ENCODE results near the gene VAPA. TPM values are rescaled to one million over a fixed set of nuclear protein-coding genes. Genes with fewer than 3 reads are reported as not detected.
A peak's percentile ranks its signal among the peaks of the same experiment; 100 is the strongest.

The VAPA gene
- total and polyA plus RNA-seq, 3 experiments from 2014 or later: 167 to 228 (median 193) TPM

GRCh38 chr18:9878783-9879242 is 35.0 kb upstream of the VAPA start:
- POLR2A ChIA-PET: no interaction called here
- peaks cover 8% of the 10 kb centered on the region for H3K27me3 ChIP-seq (ENCODE audit: insufficient read depth, low read length, poor library complexity, severe bottlenecking)
- H3K4me1 ChIP-seq (ENCODE audit: insufficient read depth, low read length): no peaks in the 10 kb centered on the region
- CTCF ChIA-PET: no interaction called here
- no peaks in the 10 kb centered on the region for H3K36me3 ChIP-seq (ENCODE audit: insufficient read depth, low read length)
- Mint-ChIP-seq H3K4me1 (peaks cover 3 to 6% (median 3%) of the 10 kb centered on the region in 3 donors), H3K27me3 (peaks cover 4 to 7% of the 10 kb centered on the region in 2 donors), H3K27ac (no peak overlapping the region), H3K4me3 (no peak overlapping the region), H3K9me3 (no peaks in the 10 kb centered on the region), H3K36me3 (no peaks in the 10 kb centered on the region)
- H3K9me3 ChIP-seq (ENCODE audit: low read length): no peaks in the 10 kb centered on the region
- DNase-seq: no peak
- no peak overlapping the region for H3K4me3 ChIP-seq (ENCODE audit: low read length)
- H3K27ac ChIP-seq (ENCODE audit: low read depth, low read length): peak overlapping the region; percentile 38

GRCh38 chr18:9884090-9884489 is 29.7 kb upstream of the VAPA start:
- H3K27ac ChIP-seq (ENCODE audit: low read depth, low read length): peak overlapping the region; percentile 75
- H3K4me3 ChIP-seq (ENCODE audit: low read length): no peak overlapping the region
- H3K4me1 Mint-ChIP-seq: no peaks in the 10 kb centered on the region
- peaks cover 0 to 2% (median 0%) of the 10 kb centered on the region in 5 donors for H3K9me3 Mint-ChIP-seq
- ChIA-PET POLR2A (interaction anchor here (0.7 kb wide), 1 partner anchor 11 kb away, joined by 3 read pairs; no protein-coding TSS in a partner anchor), CTCF (no interaction called here)
- no peak for DNase-seq
- H3K36me3 ChIP-seq (ENCODE audit: insufficient read depth, low read length): no peaks in the 10 kb centered on the region
- no peak overlapping the region for H3K4me3 Mint-ChIP-seq
- peak overlapping the region in 1 of 8 donors; percentile 5 for H3K27ac Mint-ChIP-seq
- H3K4me1 ChIP-seq (ENCODE audit: insufficient read depth, low read length): no peaks in the 10 kb centered on the region
- no peaks in the 10 kb centered on the region for H3K27me3 Mint-ChIP-seq
- H3K9me3 ChIP-seq (ENCODE audit: low read length): no peaks in the 10 kb centered on the region
- no peaks in the 10 kb centered on the region for H3K36me3 Mint-ChIP-seq
- H3K27me3 ChIP-seq (ENCODE audit: insufficient read depth, low read length, poor library complexity, severe bottlenecking): no peaks in the 10 kb centered on the region

DNA sequence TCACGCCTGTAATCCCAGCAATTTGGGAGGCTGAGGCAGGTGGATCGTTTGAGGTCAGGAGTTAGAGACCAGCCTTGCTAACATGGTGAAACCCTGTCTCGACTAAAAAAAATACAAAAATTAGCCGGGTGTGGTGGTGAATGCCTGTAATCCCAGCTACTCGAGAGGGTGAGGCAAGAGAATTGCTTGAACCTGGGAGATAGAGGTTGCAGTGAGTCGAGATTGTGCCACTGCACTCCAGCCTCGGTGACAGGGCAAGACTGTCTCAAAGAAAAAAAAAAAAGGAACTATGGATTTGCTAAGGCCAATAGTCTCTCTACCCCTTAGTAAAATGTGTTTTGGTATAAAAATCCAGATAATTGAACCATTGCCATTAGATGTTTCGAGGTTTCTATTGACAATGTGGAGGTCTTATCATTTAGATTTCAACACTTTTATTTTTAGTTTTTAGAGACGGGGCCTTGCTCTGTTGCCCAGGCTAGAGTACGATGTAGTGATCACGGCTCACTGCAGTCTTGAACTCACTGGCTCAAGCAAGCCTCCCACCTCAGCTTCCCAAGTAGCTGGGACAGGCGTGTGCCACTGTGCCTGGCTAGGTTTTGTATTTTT is 29.2 kb upstream of the VAPA start:
- POLR2A ChIA-PET: interaction anchor here (0.7 kb wide), 1 partner anchor 12 kb away, joined by 3 read pairs; no protein-coding TSS in a partner anchor
- H3K36me3 ChIP-seq (ENCODE audit: insufficient read depth, low read length): no peaks in the 10 kb centered on the region

DNA sequence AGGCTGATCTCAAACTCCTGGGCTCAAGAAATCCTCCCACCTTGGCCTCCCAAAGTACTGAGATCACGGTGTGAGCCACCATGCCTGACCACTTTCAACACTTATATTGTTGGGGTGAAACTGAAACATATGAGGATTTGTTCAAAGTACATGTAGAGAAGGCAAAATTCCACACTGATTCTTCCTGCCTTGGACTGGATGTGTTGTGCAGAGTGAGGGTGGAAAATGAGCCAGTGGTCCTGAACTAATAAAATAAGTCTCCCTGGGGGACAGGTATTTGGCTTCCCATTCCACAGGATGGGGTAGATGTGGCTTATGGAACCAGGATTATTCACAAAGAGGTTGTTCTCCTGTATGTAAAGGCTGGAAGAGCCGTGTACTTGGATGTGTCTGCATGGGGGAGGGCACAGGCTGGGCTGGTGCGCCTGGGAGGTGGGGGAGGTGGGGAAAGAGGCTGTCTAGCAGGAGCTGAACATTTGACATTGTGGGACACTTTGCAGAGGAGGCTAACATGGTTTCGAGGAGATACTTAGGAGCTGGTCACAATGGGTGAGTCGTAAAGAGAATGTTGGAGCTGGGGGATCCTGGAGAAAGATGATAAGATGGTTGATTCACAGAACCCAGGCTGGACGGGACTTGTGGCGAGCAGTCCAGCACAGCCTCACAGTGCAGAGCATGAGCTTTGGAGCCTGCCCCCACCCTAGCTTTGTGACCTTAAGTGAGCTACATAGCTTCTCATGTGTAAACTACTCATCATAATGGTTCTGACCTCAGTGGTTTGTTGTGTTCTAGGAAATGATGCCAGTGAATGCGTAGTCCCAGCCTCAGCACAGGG is 28.4 kb upstream of the VAPA start, which contains the start of gene TXNDC2:
Gene TXNDC2, plus strand, starts transcription at position 804 of the 835 bp plus-strand sequence. CDS start 708 bp downstream, outside the sequence.
- ChIA-PET POLR2A (no interaction called here), CTCF (no interaction called here)

More for the DNA sequence above, 29.2 kb upstream of the VAPA start:
- H3K27me3 ChIP-seq (ENCODE audit: insufficient read depth, low read length, poor library complexity, severe bottlenecking): no peaks in the 10 kb centered on the region
- peak overlapping the region; percentile 75 for H3K27ac ChIP-seq (ENCODE audit: low read depth, low read length)
- no peak overlapping the region for H3K4me3 ChIP-seq (ENCODE audit: low read length)
- Mint-ChIP-seq H3K9me3 (peaks cover 0 to 2% (median 0%) of the 10 kb centered on the region in 5 donors), H3K27ac (no peak overlapping the region), H3K27me3 (no peaks in the 10 kb centered on the region), H3K4me1 (no peaks in the 10 kb centered on the region), H3K4me3 (no peak overlapping the region), H3K36me3 (no peaks in the 10 kb centered on the region)
- no peaks in the 10 kb centered on the region for H3K4me1 ChIP-seq (ENCODE audit: insufficient read depth, low read length)
- no peaks in the 10 kb centered on the region for H3K9me3 ChIP-seq (ENCODE audit: low read length)
- no peak for DNase-seq
- CTCF ChIA-PET: no interaction called here

GRCh38 chr18:9886005-9886348 is 27.8 kb upstream of the VAPA start:
- Mint-ChIP-seq H3K36me3 (no peaks in the 10 kb centered on the region), H3K27ac (no peak overlapping the region), H3K4me3 (no peak overlapping the region), H3K27me3 (no peaks in the 10 kb centered on the region), H3K4me1 (no peaks in the 10 kb centered on the region), H3K9me3 (peaks cover 0 to 2% (median 0%) of the 10 kb centered on the region in 5 donors)
- no peaks in the 10 kb centered on the region for H3K27me3 ChIP-seq (ENCODE audit: insufficient read depth, low read length, poor library complexity, severe bottlenecking)
- no peaks in the 10 kb centered on the region for H3K4me1 ChIP-seq (ENCODE audit: insufficient read depth, low read length)
- POLR2A ChIA-PET: no interaction called here
- DNase-seq: no peak
- H3K36me3 ChIP-seq (ENCODE audit: insufficient read depth, low read length): no peaks in the 10 kb centered on the region
- H3K27ac ChIP-seq (ENCODE audit: low read depth, low read length): peak overlapping the region; percentile 75
- H3K4me3 ChIP-seq (ENCODE audit: low read length): no peak overlapping the region
- no peaks in the 10 kb centered on the region for H3K9me3 ChIP-seq (ENCODE audit: low read length)
- CTCF ChIA-PET: no interaction called here

More for the DNA sequence above, 28.4 kb upstream of the VAPA start, which contains the start of gene TXNDC2:
- Mint-ChIP-seq H3K27me3 (no peaks in the 10 kb centered on the region), H3K4me3 (no peak within 1 kb of the TSS), H3K36me3 (no peaks in the 10 kb centered on the region), H3K4me1 (no peaks in the 10 kb centered on the region), H3K27ac (no peak within 1 kb of the TSS), H3K9me3 (peaks cover 0 to 2% (median 0%) of the 10 kb centered on the region in 5 donors)
- H3K4me1 ChIP-seq (ENCODE audit: insufficient read depth, low read length): no peaks in the 10 kb centered on the region
- H3K27ac ChIP-seq (ENCODE audit: low read depth, low read length): peak within 1 kb of the TSS; percentile 75
- DNase-seq: no peak
- no peaks in the 10 kb centered on the region for H3K27me3 ChIP-seq (ENCODE audit: insufficient read depth, low read length, poor library complexity, severe bottlenecking)
- H3K4me3 ChIP-seq (ENCODE audit: low read length): no peak within 1 kb of the TSS
- no peaks in the 10 kb centered on the region for H3K9me3 ChIP-seq (ENCODE audit: low read length)
- no peaks in the 10 kb centered on the region for H3K36me3 ChIP-seq (ENCODE audit: insufficient read depth, low read length)

DNA sequence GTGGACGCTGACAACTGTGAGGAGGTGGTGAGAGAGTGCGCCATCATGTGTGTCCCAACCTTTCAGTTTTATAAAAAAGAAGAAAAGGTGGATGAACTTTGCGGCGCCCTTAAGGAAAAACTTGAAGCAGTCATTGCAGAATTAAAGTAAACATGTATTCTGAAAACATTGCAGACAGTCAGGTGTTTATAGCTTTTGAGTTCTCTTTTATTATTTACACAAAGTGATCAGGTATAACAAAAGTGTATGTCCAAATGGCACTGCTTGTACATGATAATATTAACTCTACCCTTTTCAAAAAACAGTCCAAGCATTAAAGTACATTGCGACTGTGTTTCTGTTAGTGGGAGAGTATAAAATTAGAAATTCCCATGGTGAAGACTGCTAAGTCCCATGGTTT is 25.8 kb upstream of the VAPA start:
- DNase-seq: no peak
- Mint-ChIP-seq H3K36me3 (no peaks in the 10 kb centered on the region), H3K9me3 (peaks cover 0 to 2% (median 0%) of the 10 kb centered on the region in 5 donors), H3K27me3 (peaks cover 0 to 3% of the 10 kb centered on the region in 2 donors), H3K4me1 (no peaks in the 10 kb centered on the region), H3K4me3 (no peak overlapping the region), H3K27ac (no peak overlapping the region)
- Histone ChIP-seq H3K27me3 (ENCODE audit: insufficient read depth, low read length, poor library complexity, severe bottlenecking) (no peaks in the 10 kb centered on the region), H3K4me3 (ENCODE audit: low read length) (no peak overlapping the region), H3K36me3 (ENCODE audit: insufficient read depth, low read length) (no peaks in the 10 kb centered on the region), H3K9me3 (ENCODE audit: low read length) (no peaks in the 10 kb centered on the region), H3K27ac (ENCODE audit: low read depth, low read length) (no peak overlapping the region), H3K4me1 (ENCODE audit: insufficient read depth, low read length) (no peaks in the 10 kb centered on the region)
- ChIA-PET POLR2A (no interaction called here), CTCF (no interaction called here)

- Mint-ChIP-seq H3K27me3 (peaks cover 0 to 3% of the 10 kb centered on the region in 2 donors), H3K36me3 (no peaks in the 10 kb centered on the region), H3K4me1 (no peaks in the 10 kb centered on the region), H3K9me3 (peaks cover 0 to 2% (median 0%) of the 10 kb centered on the region in 5 donors), H3K4me3 (no peak overlapping the region), H3K27ac (no peak overlapping the region)
- no peaks in the 10 kb centered on the region for H3K4me1 ChIP-seq (ENCODE audit: insufficient read depth, low read length)
- H3K27me3 ChIP-seq (ENCODE audit: insufficient read depth, low read length, poor library complexity, severe bottlenecking): no peaks in the 10 kb centered on the region
- ChIA-PET POLR2A (no interaction called here), CTCF (no interaction called here)
- H3K27ac ChIP-seq (ENCODE audit: low read depth, low read length): no peak overlapping the region
- H3K4me3 ChIP-seq (ENCODE audit: low read length): no peak overlapping the region
- H3K36me3 ChIP-seq (ENCODE audit: insufficient read depth, low read length): no peaks in the 10 kb centered on the region
- DNase-seq: no peak
- no peaks in the 10 kb centered on the region for H3K9me3 ChIP-seq (ENCODE audit: low read length)
Measured at GRCh38 chr18:9890196-9890595, 23.6 kb upstream of the VAPA start.

GRCh38 chr18:9890957-9891356 is 22.9 kb upstream of the VAPA start:
- Mint-ChIP-seq H3K27ac (no peak overlapping the region), H3K27me3 (peaks cover 0 to 3% of the 10 kb centered on the region in 2 donors), H3K9me3 (peaks cover 0 to 1% (median 0%) of the 10 kb centered on the region in 5 donors), H3K36me3 (no peaks in the 10 kb centered on the region), H3K4me1 (no peaks in the 10 kb centered on the region), H3K4me3 (no peak overlapping the region)
- H3K27me3 ChIP-seq (ENCODE audit: insufficient read depth, low read length, poor library complexity, severe bottlenecking): no peaks in the 10 kb centered on the region
- no peaks in the 10 kb centered on the region for H3K9me3 ChIP-seq (ENCODE audit: low read length)
- H3K4me3 ChIP-seq (ENCODE audit: low read length): no peak overlapping the region
- no peak for DNase-seq
- ChIA-PET CTCF (no interaction called here), POLR2A (no interaction called here)
- H3K36me3 ChIP-seq (ENCODE audit: insufficient read depth, low read length): no peaks in the 10 kb centered on the region
- H3K27ac ChIP-seq (ENCODE audit: low read depth, low read length): no peak overlapping the region
- no peaks in the 10 kb centered on the region for H3K4me1 ChIP-seq (ENCODE audit: insufficient read depth, low read length)
